ENCODE data around the gene PMPCB. TPM values are rescaled to one million over a fixed set of nuclear protein-coding genes. Genes with fewer than 3 reads are reported as not detected.

The PMPCB gene
- total and polyA plus RNA-seq, 10 of the 15 experiments (the other 5 are each of a cell fraction or from before 2014, with no cell fraction given): 70.3 to 163 (median 102) TPM

- WGBS (ENCODE audit: insufficient coverage, insufficient replicate concordance, low lambda C conversion rate, missing lambda C conversion rate): 34% methylated on average over 3 of the region's 3 CpGs
- Histone ChIP-seq H3K9ac (ENCODE audit: control insufficient read depth, insufficient read depth, low read length) (no peak overlapping the region), H2AFZ (ENCODE audit: control insufficient read depth, low read depth, low read length) (no peak overlapping the region), H3K4me3 (no peak overlapping the region), H3K27ac (ENCODE audit: control insufficient read depth, insufficient read depth) (no peak overlapping the region), H3K79me2 (ENCODE audit: control insufficient read depth, insufficient read depth, low read length) (no peaks in the 10 kb centered on the region; the same call in 1 of the 2 replicates), H3K36me3 (ENCODE audit: control insufficient read depth in 2 of 2, insufficient read depth in 2 of 2, low read length in 1 of 2) (no peaks in the 10 kb centered on the region), H3K4me2 (ENCODE audit: control insufficient read depth, insufficient read depth) (no peak overlapping the region), H3K9me3 (replicated peaks; ENCODE audit: control insufficient read depth, insufficient read depth, low read length) (no peaks in the 10 kb centered on the region), H3K27me3 (replicated peaks in 1 of 2; ENCODE audit: control insufficient read depth in 2 of 2, insufficient read depth in 2 of 2, low read length in 1 of 2) (no peaks in the 10 kb centered on the region), H3K4me1 (ENCODE audit: control insufficient read depth, insufficient read depth, low read length) (peaks cover 3% of the 10 kb centered on the region; the same call in 1 of the 2 replicates), H4K20me1 (ENCODE audit: control insufficient read depth, insufficient read depth) (no peaks in the 10 kb centered on the region)
- no peak for DNase-seq (ENCODE audit: low read depth, low spot score)
- FAIRE-seq: no peak
- POLR2A ChIA-PET: no interaction called here
- in situ Hi-C loops (cut with MboI) (loop anchor here (25.0 kb wide), 1 partner anchor 870 kb away; no protein-coding TSS in a partner anchor), intact Hi-C loops (cut with micrococcal nuclease; ENCODE audit: unreplicated experiment) (no loop called here)
- SMC1A ChIA-PET (ENCODE audit: uncharacterized antibody, unreplicated experiment): no interaction called here
- RAD21 ChIA-PET (ENCODE audit: unreplicated experiment): no interaction called here
- TF ChIP-seq SMARCA5 (IDR thresholded peaks at IDR 0.05) (no peak), MEF2B (IDR thresholded peaks at IDR 0.05; ENCODE audit: partially characterized antibody, poor library complexity, severe bottlenecking) (no peak), STAT1 (conservative IDR thresholded peaks at IDR 0.05) (no peak), RB1 (IDR thresholded peaks at IDR 0.05; ENCODE audit: borderline replicate concordance) (no peak)
- BruUV-seq (replicated peaks): no TSS peak
- no peak for ATAC-seq
- CTCF ChIA-PET: interaction anchor here (1.4 kb wide), 1 partner anchor 115 kb away, joined by 5 read pairs; no protein-coding TSS in a partner anchor
Measured at GRCh38 chr7:103292122-103292521, 5.1 kb upstream of the PMPCB start.

GRCh38 chr7:103293526-103293925 is 3.7 kb upstream of the PMPCB start:
- Histone ChIP-seq H4K20me1 (ENCODE audit: control insufficient read depth, insufficient read depth) (no peaks in the 10 kb centered on the region), H3K4me3 (no peak overlapping the region), H2AFZ (ENCODE audit: control insufficient read depth, low read depth, low read length) (no peak overlapping the region), H3K4me2 (ENCODE audit: control insufficient read depth, insufficient read depth) (no peak overlapping the region), H3K79me2 (ENCODE audit: control insufficient read depth, insufficient read depth, low read length) (peaks cover 13% of the 10 kb centered on the region), H3K9me3 (replicated peaks; ENCODE audit: control insufficient read depth, insufficient read depth, low read length) (no peaks in the 10 kb centered on the region), H3K27me3 (replicated peaks in 1 of 2; ENCODE audit: control insufficient read depth in 2 of 2, insufficient read depth in 2 of 2, low read length in 1 of 2) (no peaks in the 10 kb centered on the region), H3K4me1 (ENCODE audit: control insufficient read depth, insufficient read depth, low read length) (peaks cover 3% of the 10 kb centered on the region; the same call in 1 of the 2 replicates), H3K36me3 (ENCODE audit: control insufficient read depth in 2 of 2, insufficient read depth in 2 of 2, low read length in 1 of 2) (no peaks in the 10 kb centered on the region), H3K9ac (ENCODE audit: control insufficient read depth, insufficient read depth, low read length) (no peak overlapping the region), H3K27ac (ENCODE audit: control insufficient read depth, insufficient read depth) (no peak overlapping the region)
- ATAC-seq (no peak), FAIRE-seq (no peak), DNase-seq (ENCODE audit: low read depth, low spot score) (no peak)
- intact Hi-C loops (cut with micrococcal nuclease; ENCODE audit: unreplicated experiment): no loop called here
- ChIA-PET CTCF (interaction anchor here (1.4 to 2.0 kb wide), 2 partner anchors 13 to 113 kb away, joined by 5 read pairs; no protein-coding TSS in a partner anchor), SMC1A (ENCODE audit: uncharacterized antibody, unreplicated experiment) (no interaction called here), RAD21 (ENCODE audit: unreplicated experiment) (interaction anchor here (0.6 to 0.8 kb wide), 2 partner anchors 13 to 287 kb away, joined by 3 read pairs; no protein-coding TSS in a partner anchor), POLR2A (no interaction called here)
- 100% methylated on average over 1 of the region's 1 CpG for WGBS (ENCODE audit: insufficient coverage, insufficient replicate concordance, low lambda C conversion rate, missing lambda C conversion rate)
- in situ Hi-C loops (cut with MboI): loop anchor here (25.0 kb wide), 1 partner anchor 869 kb away; no protein-coding TSS in a partner anchor
- TF ChIP-seq EZH2 (IDR thresholded peaks at IDR 0.05; ENCODE audit: borderline replicate concordance, control insufficient read depth, low read depth, low read length) (no peak), GABPA (IDR thresholded peaks at IDR 0.05; ENCODE audit: low read depth) (no peak)
- BruUV-seq (replicated peaks): no TSS peak

Data from GM12878 (cell line).